Astrocyte of the spinal cord (primary cell): ENCODE data around the gene EVI5.

Experiments used
- DNase-seq: peaks from one replicate; pipeline ENCODE4 v3.0.0; 2011; ENCODE audit warnings: low read depth, low spot score
- H3K4me3 ChIP-seq: 2 replicates; pipeline ENCODE4 v1.5.1; 2011; ENCODE audit warnings: low read depth, mild to moderate bottlenecking, low read length, moderate library complexity
- in situ Hi-C: cut with HindIII; loops from 2 replicates; pipeline ENCODE4 v1.10.0; 2017; ENCODE audit warnings: low sequenced_read_pairs
- TF ChIP-seq, protein P1 (sequence below): IDR thresholded peaks from 2 replicates; pipeline ENCODE4 v1.5.1; 2012; ENCODE audit warnings: low read depth, mild to moderate bottlenecking, low read length, inconsistent platforms

Gene EVI5

DNA sequence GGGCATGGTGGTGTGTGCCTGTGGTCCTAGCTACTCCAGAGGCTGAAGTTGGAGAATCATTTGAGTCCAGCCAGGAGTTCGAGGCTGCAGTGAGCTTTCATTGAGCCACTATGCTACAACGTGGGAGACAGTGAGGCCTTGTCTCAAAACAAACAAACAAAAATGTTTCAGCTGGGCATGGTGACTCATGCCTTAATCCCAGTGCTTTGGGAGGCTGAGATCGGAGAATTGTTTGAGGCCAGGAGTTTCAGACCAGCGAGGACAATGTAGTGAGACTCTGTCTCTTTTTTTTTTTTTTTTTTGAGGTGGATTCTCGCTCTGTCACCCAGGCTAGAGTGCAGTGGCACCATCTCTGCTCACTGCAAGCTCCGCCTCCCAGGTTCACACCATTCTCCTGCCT is 41.9 kb upstream of the EVI5 start:
- no peak for DNase-seq
- in situ Hi-C loops, result no loop called here
- TF ChIP-seq, protein P1, sequence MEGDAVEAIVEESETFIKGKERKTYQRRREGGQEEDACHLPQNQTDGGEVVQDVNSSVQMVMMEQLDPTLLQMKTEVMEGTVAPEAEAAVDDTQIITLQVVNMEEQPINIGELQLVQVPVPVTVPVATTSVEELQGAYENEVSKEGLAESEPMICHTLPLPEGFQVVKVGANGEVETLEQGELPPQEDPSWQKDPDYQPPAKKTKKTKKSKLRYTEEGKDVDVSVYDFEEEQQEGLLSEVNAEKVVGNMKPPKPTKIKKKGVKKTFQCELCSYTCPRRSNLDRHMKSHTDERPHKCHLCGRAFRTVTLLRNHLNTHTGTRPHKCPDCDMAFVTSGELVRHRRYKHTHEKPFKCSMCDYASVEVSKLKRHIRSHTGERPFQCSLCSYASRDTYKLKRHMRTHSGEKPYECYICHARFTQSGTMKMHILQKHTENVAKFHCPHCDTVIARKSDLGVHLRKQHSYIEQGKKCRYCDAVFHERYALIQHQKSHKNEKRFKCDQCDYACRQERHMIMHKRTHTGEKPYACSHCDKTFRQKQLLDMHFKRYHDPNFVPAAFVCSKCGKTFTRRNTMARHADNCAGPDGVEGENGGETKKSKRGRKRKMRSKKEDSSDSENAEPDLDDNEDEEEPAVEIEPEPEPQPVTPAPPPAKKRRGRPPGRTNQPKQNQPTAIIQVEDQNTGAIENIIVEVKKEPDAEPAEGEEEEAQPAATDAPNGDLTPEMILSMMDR, result no peak
- no peak overlapping the region for H3K4me3 ChIP-seq

DNA sequence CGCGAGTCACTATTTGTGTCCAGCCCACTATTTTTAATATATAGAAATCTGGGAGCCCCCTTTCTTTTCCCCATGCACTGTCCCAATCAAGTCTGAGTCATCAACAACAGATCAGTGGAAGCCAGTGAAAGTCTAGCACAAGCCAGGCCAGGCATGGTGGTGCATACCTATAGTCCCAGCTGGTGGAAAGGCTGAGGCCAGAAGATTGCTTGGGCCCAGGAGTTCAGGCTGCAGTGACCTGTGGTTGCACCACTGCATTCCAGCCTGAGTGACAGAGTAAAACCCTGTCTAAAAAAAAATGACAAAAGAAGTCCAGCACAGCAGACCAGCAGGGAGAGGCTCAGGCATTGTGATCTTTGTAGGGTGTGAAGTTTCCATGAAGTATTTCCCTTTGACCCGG is 38.0 kb upstream of the EVI5 start:
- H3K4me3 ChIP-seq, result no peak overlapping the region
- in situ Hi-C loops, result no loop called here
- TF ChIP-seq, protein P1, result no peak
- peak; percentile 35 for DNase-seq

DNA sequence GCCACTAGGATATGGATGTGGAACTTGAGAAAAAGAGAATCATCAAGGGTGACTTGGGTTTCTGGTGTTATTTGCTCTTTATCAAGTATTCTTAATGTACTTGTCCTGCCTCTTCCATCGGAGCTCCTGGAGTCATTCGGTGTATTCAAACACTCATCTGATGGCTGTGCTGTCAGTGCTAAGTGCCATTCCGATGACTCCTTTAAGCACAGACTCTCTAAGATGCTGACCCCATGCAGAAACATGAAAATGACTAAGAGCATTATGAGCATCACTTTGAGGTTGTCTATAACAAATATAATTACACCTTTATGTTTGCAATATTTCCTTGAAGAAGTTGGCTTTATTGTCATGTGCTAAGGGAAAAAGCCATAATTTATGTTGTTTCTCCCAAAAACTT is 35.6 kb upstream of the EVI5 start:
- no peak for DNase-seq
- no peak overlapping the region for H3K4me3 ChIP-seq
- TF ChIP-seq, protein P1, result no peak
- in situ Hi-C loops, result no loop called here

DNA sequence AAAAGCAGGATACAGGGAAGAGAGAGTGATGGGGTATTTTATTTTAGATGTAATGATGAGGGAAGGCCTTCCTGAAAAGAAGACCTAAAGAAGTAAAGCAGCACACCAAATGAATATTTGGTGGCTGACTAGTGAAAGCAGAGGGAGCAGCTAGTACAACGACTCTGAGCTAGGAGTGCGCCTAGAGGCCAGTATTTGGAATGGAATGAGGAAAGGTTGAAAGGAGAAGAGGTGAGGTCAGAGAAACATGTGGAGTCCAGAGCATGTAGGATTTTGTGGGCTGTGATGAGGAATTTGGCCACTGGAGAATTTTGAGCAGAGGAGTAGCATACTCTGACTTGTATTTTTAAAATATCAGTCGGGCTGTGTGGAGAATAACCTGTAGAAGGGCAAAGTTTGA is 35.1 kb upstream of the EVI5 start:
- in situ Hi-C loops, result no loop called here
- DNase-seq, result no peak
- H3K4me3 ChIP-seq, result no peak overlapping the region
- TF ChIP-seq, protein P1, result no peak

DNA sequence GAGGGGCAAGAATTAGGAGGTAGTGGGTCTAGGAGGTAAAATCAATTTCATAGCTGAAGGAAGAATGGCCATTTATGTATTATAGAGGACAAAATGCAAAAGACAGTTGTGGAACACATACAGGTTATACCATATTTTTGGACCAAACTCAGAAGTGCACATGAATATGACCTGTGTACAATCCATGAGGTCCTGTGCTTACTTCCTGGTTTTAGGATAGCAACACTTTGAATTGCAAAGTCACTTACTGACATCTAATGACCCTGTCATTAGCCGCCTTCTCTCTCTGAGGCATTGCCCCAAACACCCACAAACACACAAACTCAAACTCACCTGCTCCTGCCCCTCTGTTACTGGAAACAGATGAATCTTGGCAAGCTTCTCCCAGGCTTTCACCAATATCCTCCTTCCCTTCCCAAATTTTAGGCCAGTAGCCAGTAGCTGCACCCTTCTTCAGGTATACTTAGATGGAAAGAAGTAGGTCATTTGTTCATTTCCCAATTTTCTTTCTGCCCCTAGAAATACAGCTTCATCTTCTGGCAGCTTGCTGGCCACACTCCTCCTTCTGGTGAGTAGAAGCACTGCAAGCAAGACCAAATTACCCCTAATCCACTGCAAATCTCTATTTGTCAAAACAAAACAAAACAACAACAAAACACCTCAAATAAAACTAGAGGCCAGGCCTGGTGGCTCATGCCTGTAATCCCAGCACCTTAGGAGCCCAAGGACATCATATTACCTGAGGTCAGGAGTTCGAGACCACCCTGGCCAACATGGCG is 33.3 kb upstream of the EVI5 start:
- no peak for DNase-seq
- TF ChIP-seq, protein P1, result peak; percentile 84
- no peak overlapping the region for H3K4me3 ChIP-seq
- in situ Hi-C loops, result no loop called here

DNA sequence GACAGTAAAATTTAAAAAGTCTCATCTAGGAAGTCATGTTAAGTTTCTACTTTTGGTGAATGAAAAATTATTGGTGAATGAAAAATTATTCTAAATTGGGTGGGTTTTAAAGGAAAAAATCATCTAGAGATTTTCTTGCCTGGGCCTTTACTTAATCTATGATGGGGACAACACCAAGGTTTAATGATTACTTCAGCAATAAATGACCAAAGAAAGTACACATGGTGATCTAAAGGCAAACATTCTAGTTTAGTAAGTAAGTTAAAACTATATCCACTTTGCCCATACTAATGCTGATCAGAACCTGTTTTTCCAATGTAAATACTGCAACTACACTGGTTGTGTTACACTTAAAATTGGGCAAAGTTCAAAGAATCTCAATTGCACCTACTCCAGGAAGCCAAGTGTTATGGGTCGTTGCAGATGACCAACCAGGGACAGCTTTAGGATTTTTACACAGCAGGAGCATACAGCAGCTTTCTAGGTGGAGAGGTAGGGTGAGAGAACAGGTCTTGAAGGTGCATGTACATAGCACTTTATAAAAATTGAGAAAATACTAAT is 32.3 kb upstream of the EVI5 start:
- TF ChIP-seq, protein P1, result no peak
- H3K4me3 ChIP-seq, result no peak overlapping the region
- in situ Hi-C loops, result no loop called here
- DNase-seq, result no peak
